Measurements from ENCODE around the gene CEP170. TPM values are rescaled to one million over a fixed set of nuclear protein-coding genes. Genes with fewer than 3 reads are reported as not detected.
A peak's percentile ranks its signal among the peaks of the same experiment; 100 is the strongest.

The CEP170 gene
- total and polyA plus RNA-seq, 10 of the 15 experiments (the other 5 are each of a cell fraction or from before 2014, with no cell fraction given): 15.0 to 67.3 (median 40.2) TPM

GRCh38 chr1:243254927-243255790 is at the start of gene CEP170 (continued):
- TF ChIP-seq CTCF (IDR thresholded peaks at IDR 0.05 in 2 of 3, conservative IDR thresholded peaks at IDR 0.05 in 1 of 3; ENCODE audit: control insufficient read depth in 2 of 3, extremely low read depth in 1 of 3, insufficient read depth in 1 of 3, low read depth in 3 of 3, low read length in 3 of 3) (no peak), E2F4 (IDR thresholded peaks at IDR 0.05; ENCODE audit: low read depth, low read length) (no peak), PBX3 (IDR thresholded peaks at IDR 0.05; ENCODE audit: insufficient replicate concordance, low read depth, low read length) (no peak), ASH2L (IDR thresholded peaks at IDR 0.05; ENCODE audit: borderline replicate concordance, low read depth) (no peak), DPF2 (IDR thresholded peaks at IDR 0.05) (peak; percentile 84), ZBTB11 (CRISPR knock-in tag; IDR thresholded peaks at IDR 0.05) (no peak), CHD2 (IDR thresholded peaks at IDR 0.05; ENCODE audit: borderline replicate concordance, low read depth, low read length) (peak; percentile 13), FOS (IDR thresholded peaks at IDR 0.05; ENCODE audit: borderline replicate concordance, extremely low read depth, insufficient read length) (no peak), ZNF384 (IDR thresholded peaks at IDR 0.05; ENCODE audit: borderline replicate concordance, low read depth, low read length) (no peak), RUNX3 (IDR thresholded peaks at IDR 0.05; ENCODE audit: low read length) (peak; percentile 77; the same call in 1 of the 2 replicates), EGR1 (IDR thresholded peaks at IDR 0.05; ENCODE audit: borderline replicate concordance in 1 of 2, low read depth in 2 of 2, low read length in 2 of 2) (peak in 1 of 2 experiments; percentile 66; a peak in 1 of 3 replicates), BRCA1 (IDR thresholded peaks at IDR 0.05; ENCODE audit: low read depth, low read length) (no peak), NBN (IDR thresholded peaks at IDR 0.05) (no peak; the same call in 1 of the 2 replicates), NR2C1 (IDR thresholded peaks at IDR 0.05) (peak; percentile 40; the same call in 1 of the 2 replicates), MAX (IDR thresholded peaks at IDR 0.05; ENCODE audit: low read depth, low read length) (peak; percentile 7; the same call in 1 of the 2 replicates), NKRF (conservative IDR thresholded peaks at IDR 0.05) (peak; percentile 73), SMC3 (IDR thresholded peaks at IDR 0.05; ENCODE audit: borderline replicate concordance, low read length) (no peak), SREBF2 (IDR thresholded peaks at IDR 0.05; ENCODE audit: low read length) (no peak)
